HG03025 (cell line): Measurements from ENCODE around the gene CRTC3.

Experiments used
- ATAC-seq: cut with Tn5 transposase; IDR thresholded peaks from one replicate; pipeline ENCODE4 v1.9.1; 2021; ENCODE audit warnings: mild to moderate bottlenecking, moderate library complexity; ENCODE audit not compliant: unreplicated experiment, low FRiP score

CRTC3 gene

GRCh38 chr15:90561344-90562244, 31.9 kb downstream of the CRTC3 start:
- ATAC-seq: no peak

- ATAC-seq: no peak
Measured at GRCh38 chr15:90562669-90563068, 32.9 kb downstream of the CRTC3 start.

GRCh38 chr15:90563463-90563862, 33.7 kb downstream of the CRTC3 start:
- ATAC-seq: no peak

GRCh38 chr15:90564051-90564450, 34.3 kb downstream of the CRTC3 start:
- no peak for ATAC-seq

- ATAC-seq: no peak
Measured at GRCh38 chr15:90564590-90564989, 34.9 kb downstream of the CRTC3 start.

- ATAC-seq: no peak
Measured at GRCh38 chr15:90565866-90566265, 36.1 kb downstream of the CRTC3 start.

- no peak for ATAC-seq
Measured at GRCh38 chr15:90570643-90571042, 40.9 kb downstream of the CRTC3 start.

- ATAC-seq: no peak
Measured at GRCh38 chr15:90571063-90571541, 41.4 kb downstream of the CRTC3 start.

GRCh38 chr15:90572893-90573292, 43.2 kb downstream of the CRTC3 start:
- no peak for ATAC-seq

GRCh38 chr15:90576711-90577389, 47.1 kb downstream of the CRTC3 start:
- ATAC-seq: no peak

- no peak for ATAC-seq
Measured at GRCh38 chr15:90579213-90579612, 49.5 kb downstream of the CRTC3 start.

- no peak for ATAC-seq
Measured at GRCh38 chr15:90580099-90580498, 50.4 kb downstream of the CRTC3 start.

- no peak for ATAC-seq
Measured at GRCh38 chr15:90580541-90580940, 50.8 kb downstream of the CRTC3 start.

GRCh38 chr15:90580946-90581345, 51.2 kb downstream of the CRTC3 start:
- no peak for ATAC-seq

GRCh38 chr15:90581771-90582352, 52.1 kb downstream of the CRTC3 start:
- ATAC-seq: no peak

- no peak for ATAC-seq
Measured at GRCh38 chr15:90582553-90582952, 52.8 kb downstream of the CRTC3 start.

GRCh38 chr15:90583471-90584252, 53.9 kb downstream of the CRTC3 start:
- no peak for ATAC-seq

- ATAC-seq: no peak
Measured at GRCh38 chr15:90584841-90585240, 55.1 kb downstream of the CRTC3 start.

- ATAC-seq: no peak
Measured at GRCh38 chr15:90585863-90586262, 56.1 kb downstream of the CRTC3 start.

GRCh38 chr15:90586948-90587347, 57.2 kb downstream of the CRTC3 start:
- ATAC-seq: no peak

GRCh38 chr15:90588427-90588826, 58.7 kb downstream of the CRTC3 start:
- no peak for ATAC-seq
